HUDEP-2 (cell line): ENCODE results near the gene DUSP3.
A peak's percentile ranks its signal among the peaks of the same experiment; 100 is the strongest.
"Not testable (repeated sequence)": the region's sequence is repeated elsewhere in the genome, so short reads cannot be mapped to it uniquely, and the experiment has no call there.

Experiments
- DNase-seq, 76 experiments: peaks; one replicate each; lab custom pipeline; 2025; ENCODE audit not compliant: unreplicated experiment in 76 of 76; lab: John Stamatoyannopoulos, UW

Gene DUSP3

DNA sequence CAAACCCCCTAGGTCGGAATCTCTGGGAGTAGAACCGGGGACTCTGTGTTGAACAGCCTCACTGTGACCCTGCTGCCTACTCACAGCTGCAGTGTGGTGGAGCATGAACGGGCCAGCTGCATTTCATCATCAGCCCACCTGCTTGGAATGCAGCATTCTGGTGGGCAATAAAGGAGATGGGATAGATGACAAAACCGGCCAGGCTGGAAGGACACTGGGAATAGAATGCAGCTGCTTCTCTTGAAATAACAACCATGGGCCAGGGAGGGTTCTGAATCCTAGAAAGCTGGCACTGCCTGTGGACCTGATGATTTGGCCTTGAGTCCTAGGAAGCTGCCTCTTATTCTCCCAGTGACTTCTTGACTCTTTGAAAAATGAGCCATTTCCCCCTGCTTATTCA, 25.0 kb upstream of the DUSP3 start:
- no peak for DNase-seq

DNA sequence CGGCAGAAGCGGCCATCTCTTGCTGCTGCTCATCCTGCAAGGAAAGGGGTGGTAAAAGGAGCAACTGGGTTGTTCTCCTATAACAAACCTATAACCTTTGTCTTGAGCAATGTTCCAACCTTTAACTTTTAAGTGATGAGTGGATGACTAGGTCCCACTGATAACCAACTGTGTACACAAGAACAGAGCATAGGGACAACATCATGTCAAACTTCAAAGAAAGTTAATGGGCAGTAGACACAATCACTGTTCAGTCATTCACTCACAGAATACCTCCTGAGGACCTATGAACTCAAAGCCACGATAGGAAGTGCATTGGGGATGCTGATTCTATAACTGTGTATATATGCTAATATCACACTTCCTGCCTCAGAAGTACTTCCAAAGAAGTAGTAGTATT, 23.1 kb upstream of the DUSP3 start:
- DNase-seq = no peak

DNA sequence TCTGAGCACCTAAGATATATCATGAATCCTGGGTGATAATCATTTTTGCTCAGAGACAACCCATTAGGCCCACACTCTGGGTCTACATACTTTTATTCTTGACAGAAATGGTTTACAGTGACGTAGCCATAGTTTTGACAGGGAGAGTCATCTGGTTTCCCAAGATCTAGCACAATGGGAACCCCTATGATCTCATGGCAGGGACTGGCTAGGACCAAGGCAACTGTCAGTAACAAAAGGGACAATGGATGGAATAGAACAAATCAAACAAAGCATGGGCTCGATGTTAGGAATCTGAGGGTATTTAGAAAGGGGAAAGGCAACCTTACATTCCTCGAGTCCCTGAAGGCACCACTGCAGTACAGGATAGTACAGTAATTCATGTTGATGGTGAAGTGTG, 22.0 kb upstream of the DUSP3 start:
- no peak for DNase-seq

DNA sequence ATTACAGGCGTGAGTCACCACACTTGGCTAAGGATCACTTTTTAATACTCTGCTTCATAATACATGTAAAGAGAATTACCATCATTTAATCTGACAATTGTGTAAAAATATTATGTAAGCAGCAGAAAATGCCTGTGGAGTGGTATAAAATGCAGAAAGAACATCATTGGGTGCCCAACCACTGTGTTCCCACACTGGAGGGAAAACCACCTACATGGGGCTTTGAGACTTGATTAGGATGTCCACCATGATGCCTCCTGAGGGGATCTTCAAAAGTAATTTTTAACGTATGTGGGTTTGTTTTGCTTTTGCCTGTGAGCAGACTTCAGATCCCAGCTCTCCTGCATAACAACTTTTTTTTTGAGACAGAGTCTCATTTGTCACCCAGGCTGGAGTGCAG, 20.3 kb upstream of the DUSP3 start:
- no peak for DNase-seq

DNA sequence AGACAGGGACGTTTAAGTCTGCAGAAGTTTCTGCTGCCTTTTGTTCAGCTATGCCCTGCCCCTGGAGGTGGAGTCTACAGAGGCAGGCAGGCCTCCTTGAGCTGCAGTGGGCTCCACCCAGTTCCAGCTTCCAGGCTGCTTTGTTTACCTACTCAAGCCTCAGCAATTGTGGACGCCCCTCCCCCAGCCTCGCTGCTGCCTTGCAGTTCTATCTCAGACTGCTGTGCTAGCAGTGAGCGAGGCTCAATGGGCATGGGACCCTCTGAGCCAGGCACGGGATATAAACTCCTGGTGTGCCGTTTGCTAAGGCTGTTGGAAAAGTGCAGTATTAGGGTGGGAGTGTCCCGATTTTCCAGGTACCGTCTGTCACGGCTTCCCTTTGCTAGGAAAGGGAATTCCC, 19.2 kb upstream of the DUSP3 start:
- DNase-seq = not testable (repeated sequence)

DNA sequence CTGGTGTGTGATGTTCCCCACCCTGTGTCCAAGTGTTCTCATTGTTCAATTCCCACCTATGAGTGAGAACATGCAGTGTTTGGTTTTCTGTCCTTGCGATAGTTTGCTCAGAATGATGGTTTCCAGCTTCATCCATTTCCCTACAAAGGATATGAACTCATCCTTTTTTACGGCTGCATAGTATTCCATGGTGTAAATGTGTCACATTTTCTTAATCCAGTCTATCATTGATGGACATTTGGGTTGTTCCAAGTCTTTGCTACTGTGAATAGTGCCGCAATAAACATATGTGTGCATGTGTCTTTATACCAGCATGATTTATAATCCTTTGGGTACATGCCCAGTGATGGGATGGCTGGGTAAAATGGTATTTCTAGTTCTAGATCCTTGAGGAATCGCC, 13.9 kb upstream of the DUSP3 start:
- not testable (repeated sequence) for DNase-seq

DNA sequence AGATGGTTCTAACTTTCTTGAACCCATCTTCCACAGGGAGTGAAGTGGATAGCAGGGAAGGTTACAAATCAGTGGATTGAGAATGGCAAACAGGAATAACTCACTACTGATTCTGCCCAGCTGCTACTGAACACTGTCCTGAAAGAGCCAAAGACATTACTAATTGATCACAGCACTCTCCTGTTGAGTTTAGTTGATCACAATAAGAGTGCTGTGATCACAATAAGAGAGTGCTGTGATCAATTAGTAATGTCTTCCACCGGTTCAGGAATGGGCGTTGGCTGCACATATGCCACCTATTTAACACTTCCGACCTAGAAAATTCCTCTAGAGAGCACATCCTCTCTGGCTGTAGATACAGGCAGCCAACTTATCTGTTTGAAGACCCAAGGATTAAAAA, 12.8 kb upstream of the DUSP3 start:
- DNase-seq = peak in 7 of 76 experiments; percentile 2 to 48 (median 7)

DNA sequence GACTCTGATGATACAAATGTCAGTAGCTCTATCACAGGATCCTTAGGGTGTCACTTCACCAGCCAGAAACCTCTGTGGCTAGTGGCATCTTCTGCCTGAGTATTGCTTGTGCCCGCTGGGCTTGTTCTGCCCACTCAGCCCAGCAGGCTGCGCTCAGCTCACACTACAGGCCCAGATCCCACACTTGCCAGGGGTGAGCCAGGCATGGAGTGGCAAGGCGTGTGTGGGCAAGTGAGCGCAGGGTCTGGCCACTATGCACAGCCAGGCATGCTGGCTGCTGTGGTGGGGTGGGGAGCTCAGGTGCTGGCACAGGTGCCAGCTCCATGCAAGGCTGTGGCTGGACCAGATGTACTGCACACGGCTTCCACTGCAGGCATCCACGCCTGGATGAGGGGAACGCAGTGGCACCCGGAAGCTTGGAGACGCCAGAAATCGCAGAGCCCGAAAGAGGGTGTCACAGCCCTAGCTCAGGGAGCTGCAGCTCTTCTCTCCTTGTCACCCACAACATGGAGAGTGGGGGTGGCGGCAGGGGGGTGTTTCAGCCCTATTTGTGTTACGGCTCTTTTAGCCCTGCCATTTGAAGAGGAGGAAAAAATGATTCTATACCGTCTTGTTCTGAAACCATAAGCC, 11.6 kb upstream of the DUSP3 start:
- no peak for DNase-seq

DNA sequence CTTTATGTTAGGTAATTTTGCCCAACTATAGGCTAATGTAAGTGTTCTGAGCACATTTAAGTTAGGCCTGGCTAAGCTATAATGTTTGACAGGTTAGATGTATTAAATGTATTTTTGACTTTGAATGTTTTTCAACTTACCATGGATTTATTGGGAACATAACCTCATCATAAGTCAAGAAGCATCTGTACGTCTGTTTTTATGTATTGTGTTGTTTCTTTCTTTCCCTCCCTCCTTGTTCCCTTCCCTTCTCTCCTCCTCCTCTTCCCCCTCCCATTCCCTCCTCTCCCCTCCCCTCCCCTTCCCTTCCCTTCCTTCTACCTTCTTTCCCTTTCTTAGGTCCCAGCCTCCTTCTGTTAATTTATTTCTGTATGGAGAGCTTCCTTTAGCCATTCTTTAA, 10.7 kb upstream of the DUSP3 start:
- no peak for DNase-seq

DNA sequence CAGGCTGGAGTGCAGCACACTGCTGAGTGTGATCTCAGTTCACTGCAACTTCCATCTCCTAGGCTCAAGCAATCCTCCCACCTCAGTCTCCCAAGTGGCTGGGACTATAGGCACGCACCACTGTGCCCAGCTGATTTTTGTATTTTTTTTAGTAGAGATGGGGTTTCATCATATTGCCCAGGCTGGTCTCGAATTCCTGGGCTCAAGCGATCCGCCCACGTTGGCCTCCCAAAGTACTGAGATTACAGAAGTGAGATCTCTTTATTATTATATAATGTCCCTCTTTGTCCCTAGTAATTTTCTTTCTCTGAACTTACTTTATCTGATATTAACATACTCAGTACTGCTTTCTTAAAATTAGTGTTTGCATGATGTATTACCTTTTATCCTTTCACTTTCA, 9.8 kb upstream of the DUSP3 start:
- DNase-seq = no peak

DNA sequence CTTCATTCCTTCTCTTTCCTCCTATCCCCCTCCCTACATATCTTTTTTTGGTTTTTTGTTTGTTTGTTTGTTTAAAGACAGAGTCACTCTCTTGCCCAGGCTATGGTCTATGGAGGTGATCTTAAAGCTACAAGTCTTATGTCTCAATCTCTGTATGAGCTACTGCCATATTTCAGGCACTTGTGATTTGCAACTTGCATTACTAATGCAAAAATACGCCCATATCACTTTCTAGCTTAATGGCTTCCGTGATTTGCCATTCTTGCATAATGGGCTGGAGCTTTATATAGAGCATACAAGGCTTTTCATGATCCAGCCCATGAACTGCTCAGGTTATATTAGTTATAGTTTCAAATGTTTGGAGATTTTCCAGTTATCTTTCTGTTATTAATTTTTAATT, 9.0 kb upstream of the DUSP3 start:
- no peak for DNase-seq

DNA sequence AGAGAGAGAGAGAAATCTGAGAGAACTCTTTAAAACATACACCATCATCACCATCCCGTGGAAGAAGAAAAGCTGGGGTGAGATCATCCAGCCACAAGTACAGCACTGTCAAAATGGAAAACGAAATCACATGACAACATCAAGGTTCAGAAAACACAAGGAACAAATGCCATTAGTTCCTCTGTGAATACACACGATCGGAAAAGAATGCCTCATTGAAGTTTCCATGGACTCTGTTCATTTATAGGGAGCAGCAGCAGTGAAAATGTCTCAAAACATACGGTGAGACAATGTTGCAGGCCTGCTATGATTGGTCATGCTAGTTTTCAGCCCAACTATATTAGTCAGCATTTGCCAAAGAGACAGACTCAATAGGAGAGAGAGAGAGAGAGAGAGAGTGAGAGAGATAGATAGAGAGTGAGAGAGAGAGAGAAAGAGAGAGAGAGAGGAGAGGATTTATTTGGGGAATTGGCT, 5.9 kb upstream of the DUSP3 start:
- no peak for DNase-seq

DNA sequence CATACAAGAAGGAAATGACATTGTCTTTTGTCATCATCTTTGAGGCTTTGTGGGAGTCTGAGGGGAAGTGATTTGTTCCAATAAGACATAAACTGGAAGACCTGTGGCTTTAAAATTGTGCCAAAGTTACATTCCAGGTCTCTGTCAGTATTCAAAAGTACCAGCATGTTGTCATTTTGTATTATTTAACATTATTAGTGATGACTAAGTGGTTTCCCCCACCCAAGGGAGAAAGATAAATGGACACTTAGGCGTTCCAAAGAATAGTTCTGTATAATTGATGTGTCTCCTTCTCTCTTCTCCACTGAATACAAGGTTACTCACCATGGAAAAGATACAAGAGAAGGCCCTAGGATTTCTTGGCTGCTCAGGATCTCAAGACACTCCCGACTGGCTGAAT, 5.3 kb upstream of the DUSP3 start:
- no peak for DNase-seq

DNA sequence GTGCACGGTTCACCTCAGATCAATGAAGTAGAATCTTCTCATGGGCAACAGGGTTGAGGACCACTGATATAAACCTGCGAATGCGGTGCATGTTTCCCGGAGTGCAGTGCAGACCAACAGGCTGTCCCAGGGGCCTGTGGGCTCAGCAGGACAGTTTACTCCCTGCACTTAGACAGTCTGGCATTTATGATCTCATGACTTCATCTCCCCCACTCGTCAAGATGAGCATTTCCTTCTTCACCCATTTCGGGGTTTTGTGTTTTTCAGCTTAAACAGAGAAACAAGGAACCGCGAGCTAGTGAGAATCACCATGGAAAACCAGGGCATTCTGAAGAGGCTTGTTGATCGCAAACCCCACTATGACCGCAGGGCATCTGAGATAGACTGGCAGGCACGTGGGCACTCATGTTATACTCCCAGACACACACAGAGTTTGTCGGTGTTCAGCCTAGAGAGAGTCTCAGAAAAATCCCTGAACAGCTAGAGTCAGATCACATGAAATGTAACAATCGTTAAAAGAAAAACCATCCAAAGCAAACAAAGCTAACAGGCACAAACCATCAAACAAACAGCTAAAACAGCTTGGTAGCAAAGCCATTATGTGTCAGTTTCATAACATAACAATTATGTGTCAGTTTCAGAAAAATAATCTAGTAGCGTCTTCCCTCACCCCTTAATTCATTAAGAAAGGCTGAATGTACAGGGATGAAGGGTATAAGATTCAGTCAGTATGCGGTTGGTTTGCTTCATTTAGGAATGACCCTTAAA, 4.3 kb upstream of the DUSP3 start:
- DNase-seq = no peak

DNA sequence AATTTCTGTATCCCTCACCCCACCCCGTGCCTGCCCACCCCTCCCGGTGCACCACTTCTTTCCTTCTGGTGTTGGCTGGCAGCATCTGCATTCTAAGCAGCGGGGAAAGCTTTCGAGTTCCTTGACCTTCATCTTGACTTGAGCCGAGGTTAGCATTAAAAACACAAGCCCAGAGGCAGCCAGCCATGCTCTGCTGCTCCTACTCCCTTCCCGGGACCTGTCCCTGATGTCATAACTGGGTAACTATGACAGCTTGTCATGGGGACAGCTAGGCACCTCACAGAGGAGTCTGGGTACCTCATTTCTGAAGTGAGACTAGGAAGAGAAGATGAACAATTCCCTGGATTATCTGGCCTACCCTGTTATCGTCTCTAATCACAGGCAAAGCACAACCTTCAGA, 1.4 kb upstream of the DUSP3 start, which contains the start of gene CFAP97D1:
Gene CFAP97D1, plus strand, starts transcription at position 301 of the 400 bp plus-strand sequence. Its CDS starts 28 bp downstream, at position 329.
- no peak for DNase-seq

DNA sequence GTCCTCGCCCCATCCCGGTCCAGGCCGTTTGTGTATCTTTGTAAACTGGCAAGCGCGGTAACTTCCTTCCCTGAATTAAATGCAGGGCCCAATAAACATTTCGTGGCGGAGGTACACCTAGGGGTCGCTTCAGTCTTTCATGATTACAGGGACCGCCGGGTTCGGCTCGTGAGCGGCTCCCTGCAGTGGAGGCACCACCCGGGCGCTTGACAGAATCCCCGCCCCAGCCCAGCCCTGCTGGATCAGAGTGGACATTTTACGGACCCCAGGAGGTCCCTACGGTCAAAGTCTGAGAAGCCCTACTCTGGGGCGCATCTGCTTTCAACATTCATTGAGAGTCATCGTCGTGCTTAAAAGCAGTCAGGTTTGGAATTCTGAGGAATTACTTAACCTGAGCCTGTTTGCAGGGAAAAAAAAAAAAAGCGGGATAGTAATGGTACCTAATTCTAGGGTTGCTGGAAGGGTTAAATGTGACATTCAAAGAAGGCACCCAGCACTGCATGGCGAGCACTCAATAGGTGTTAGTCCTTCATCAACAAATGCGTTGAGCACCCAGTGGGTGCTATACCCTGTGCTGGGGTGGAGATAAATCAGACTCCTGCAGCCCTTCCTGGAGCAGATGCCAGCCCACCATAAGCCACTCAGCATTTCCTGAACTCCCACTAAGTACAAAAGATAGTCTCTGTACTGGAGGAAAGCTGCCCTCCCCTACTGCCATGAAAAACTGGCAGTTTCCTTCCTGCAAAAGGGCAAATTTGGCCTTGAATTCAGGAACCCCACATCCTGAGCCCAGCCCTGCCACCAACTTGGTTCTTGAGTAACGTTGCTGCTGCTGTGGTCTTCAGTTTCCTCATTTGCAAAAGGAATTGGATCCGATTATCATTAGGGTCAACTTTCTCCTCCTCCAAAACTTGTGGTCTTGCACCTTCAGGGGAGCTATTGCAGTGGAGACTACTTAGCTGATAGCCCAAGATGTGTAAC, 658 bp upstream of the DUSP3 start:
- peak in 2 of 76 experiments; percentile 10 to 45 for DNase-seq

DNA sequence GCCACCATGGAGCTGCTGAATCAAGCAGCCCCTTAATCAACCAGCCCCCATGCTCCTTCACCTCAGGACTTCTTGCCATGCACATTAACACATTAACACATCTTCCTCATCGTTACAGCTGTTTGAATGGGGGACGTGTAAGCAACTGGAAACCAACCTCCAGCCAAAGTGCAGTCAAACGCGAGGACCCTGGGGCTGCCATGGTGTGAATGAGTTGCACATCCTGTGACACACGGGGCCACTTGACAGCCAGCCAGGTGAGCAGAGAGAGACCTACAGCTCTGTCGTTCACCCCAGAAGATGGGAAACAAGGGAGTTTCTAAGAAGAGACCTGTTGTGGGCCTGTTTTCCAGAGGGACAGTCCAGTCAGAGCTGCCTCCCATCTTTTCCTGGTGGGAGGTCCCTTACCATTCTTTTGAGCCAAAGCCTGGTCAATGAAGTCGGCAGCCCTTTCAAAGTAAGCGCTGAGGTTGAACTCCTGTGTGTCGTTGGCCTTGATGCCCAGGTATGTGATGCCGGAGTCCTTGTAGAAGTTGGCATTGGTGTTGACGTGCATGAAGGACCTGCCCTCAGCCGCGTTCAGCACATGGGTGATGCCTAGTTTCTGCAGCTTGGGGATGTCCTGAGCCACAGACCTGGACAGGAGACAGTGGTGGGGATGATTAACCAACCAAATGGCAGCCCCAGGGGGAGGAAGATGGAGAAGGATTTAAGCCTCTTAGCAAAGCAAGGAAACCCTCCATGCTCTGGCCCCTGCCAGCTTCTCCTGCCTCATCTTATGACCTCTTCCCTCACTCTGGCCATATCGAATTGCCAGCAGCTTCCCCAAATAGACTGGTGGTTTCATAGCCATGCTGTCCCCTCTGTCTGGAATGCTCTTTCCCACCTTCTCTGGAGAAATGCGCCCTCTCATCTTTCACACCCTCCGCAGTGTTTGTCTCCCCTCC, 4.2 kb downstream of the DUSP3 start:
- no peak for DNase-seq

DNA sequence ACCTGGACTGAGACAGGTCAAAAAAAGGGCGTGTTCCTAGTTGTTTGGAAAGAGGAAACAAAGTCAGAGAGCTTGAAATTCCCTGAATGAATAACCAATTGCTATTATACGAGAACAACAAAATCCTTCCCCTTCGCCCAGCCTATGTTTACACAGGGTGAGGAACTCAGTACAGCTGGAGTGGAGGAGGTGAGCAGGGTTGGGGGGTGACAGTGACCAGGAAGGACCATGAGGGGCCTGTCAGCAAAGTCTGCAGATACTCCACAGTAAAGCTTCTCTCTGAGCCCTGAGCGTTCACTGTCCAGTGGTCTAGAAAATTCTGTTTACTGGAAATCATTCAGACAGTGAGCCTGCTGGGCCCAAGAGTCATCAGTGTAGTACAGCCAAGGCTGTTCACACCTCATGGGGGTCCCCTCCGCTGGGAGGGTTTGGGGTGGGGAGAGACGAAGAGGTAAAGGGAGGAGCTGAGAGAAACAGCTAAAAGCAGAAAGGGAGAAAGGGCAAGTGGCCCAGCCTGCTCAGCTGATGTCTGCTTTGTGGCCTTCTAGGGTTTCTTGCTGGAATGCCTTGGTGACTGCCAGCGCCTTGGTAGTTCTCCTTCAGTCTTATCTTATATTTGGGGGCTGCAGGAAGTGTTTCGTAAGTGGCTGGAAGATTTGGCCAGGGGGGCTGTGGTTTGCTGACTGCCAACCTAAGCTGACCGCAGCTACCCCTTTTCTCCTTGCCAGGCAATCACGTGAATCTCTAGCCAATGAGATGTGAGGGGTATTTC, 5.7 kb downstream of the DUSP3 start:
- DNase-seq = peak in 44 of 76 experiments; percentile 7 to 73 (median 37)

DNA sequence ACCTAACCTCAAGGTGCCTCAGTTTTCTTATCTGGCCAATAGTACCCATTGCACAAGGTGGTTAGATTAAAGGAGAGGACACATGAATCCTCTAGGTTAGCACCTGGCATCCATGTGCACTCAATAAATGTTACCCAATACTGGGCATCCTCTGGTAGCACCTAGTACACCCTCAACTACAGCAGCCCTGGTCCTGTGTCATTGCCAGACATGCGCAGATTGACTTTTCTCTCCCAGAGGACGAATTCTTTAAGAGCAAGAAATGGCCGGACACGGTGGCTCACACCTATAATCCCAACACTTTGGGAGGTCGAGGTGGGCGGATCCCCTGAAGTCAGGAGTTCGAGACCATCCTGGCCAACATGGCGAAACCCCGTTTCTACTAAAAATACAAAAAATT, 7.3 kb downstream of the DUSP3 start:
- DNase-seq = no peak
